ENCODE results near the gene GRM8. TPM values are rescaled to one million over a fixed set of nuclear protein-coding genes. Genes with fewer than 3 reads are reported as not detected.

The GRM8 gene
- total and polyA plus RNA-seq, 8 donors: 0.25 to 2.8 (median 1.3) TPM; not detected in 4

DNA sequence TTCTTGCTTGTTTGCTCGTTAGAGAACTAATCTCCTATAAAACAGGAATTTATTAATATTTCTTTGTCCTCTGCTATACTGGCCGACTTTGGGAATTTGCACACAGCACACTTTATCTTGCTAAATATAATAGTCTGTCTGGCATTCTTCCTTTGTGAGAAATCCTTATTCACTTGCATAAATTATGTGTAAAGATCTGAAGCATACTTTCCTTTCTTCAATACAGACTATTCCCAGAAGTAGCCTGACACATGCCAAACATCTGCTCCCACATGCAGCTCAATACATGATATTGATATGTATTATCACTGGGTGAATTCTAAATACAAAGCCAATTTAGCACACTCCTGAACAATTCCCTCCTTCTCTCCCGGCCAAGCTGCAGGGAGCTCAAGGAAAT, 273.9 kb downstream of the GRM8 start:
- H3K4me1 ChIP-seq: no peaks in the 10 kb centered on the region
- TF ChIP-seq, protein P1, sequence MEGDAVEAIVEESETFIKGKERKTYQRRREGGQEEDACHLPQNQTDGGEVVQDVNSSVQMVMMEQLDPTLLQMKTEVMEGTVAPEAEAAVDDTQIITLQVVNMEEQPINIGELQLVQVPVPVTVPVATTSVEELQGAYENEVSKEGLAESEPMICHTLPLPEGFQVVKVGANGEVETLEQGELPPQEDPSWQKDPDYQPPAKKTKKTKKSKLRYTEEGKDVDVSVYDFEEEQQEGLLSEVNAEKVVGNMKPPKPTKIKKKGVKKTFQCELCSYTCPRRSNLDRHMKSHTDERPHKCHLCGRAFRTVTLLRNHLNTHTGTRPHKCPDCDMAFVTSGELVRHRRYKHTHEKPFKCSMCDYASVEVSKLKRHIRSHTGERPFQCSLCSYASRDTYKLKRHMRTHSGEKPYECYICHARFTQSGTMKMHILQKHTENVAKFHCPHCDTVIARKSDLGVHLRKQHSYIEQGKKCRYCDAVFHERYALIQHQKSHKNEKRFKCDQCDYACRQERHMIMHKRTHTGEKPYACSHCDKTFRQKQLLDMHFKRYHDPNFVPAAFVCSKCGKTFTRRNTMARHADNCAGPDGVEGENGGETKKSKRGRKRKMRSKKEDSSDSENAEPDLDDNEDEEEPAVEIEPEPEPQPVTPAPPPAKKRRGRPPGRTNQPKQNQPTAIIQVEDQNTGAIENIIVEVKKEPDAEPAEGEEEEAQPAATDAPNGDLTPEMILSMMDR (IDR thresholded peaks at IDR 0.05): no peak
- TF ChIP-seq POLR2AphosphoS5 (IDR thresholded peaks at IDR 0.05): no peak
- no peak for TF ChIP-seq POLR2A (IDR thresholded peaks at IDR 0.05)
- no peak for TF ChIP-seq EP300 (IDR thresholded peaks at IDR 0.05)
- H3K27me3 ChIP-seq: no peaks in the 10 kb centered on the region
- WGBS, 5 donors: 56 to 85% (median 75%) methylated on average over 3 of the region's 3 CpGs
- H3K36me3 ChIP-seq: no peaks in the 10 kb centered on the region
- H3K27ac ChIP-seq: no peak overlapping the region
- no peak for DNase-seq
- intact Hi-C loops (cut with DNase I; ENCODE audit: low total_unique reads): no loop called here
- H3K9me3 ChIP-seq: no peaks in the 10 kb centered on the region
- no peak overlapping the region for H3K4me3 ChIP-seq

DNA sequence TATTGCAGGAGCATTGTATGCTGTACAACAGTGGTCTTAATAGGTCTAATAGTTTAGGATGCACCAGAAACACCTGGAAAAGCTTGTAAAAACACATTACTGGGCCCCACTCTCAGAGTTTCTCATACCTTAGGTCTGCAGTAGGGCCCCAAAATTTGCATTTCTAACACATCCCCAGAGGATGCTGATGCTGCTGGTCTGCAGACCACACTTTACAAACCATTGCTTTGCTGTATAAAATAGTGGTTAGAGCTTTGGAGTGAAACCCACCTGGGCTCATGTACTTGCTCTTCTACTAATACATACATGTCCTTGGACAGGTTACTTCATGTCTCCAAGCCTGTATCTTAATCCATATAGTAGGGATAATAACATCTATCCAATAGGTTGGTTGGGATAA, 279.7 kb downstream of the GRM8 start:
- DNase-seq: no peak
- TF ChIP-seq, protein P1 (IDR thresholded peaks at IDR 0.05): no peak
- TF ChIP-seq EP300 (IDR thresholded peaks at IDR 0.05) (no peak), POLR2AphosphoS5 (IDR thresholded peaks at IDR 0.05) (no peak), POLR2A (IDR thresholded peaks at IDR 0.05) (no peak)

DNA sequence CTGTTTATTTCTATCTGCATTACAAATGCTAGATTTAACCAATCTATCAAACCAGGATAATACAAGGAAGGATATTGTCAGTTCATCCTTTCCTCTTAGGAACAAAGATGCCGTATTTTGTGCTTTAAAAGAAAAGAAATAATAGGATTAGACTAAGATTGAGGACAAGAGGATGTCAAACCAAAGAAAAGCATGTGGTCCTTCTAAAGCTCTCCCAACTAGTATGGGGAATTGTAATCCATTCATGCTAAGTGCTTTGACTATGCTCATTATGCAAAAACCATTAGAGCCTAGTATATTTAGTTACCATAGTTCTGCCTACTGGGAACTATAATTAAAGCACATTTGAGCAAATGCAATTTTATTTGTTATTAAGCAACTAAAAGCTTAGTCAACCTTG, 280.2 kb downstream of the GRM8 start:
- no peak for DNase-seq
- TF ChIP-seq EP300 (IDR thresholded peaks at IDR 0.05) (no peak), POLR2AphosphoS5 (IDR thresholded peaks at IDR 0.05) (no peak), POLR2A (IDR thresholded peaks at IDR 0.05) (no peak)
- TF ChIP-seq, protein P1 (IDR thresholded peaks at IDR 0.05): no peak
- Histone ChIP-seq H3K9me3 (no peaks in the 10 kb centered on the region), H3K27me3 (no peaks in the 10 kb centered on the region), H3K4me3 (no peak overlapping the region), H3K27ac (no peak overlapping the region), H3K36me3 (no peaks in the 10 kb centered on the region), H3K4me1 (no peaks in the 10 kb centered on the region)
- WGBS, 5 donors: 73 to 85% (median 81%) methylated on average over 1 of the region's 1 CpG
- intact Hi-C loops (cut with DNase I; ENCODE audit: low total_unique reads): no loop called here

More for the DNA sequence above, 279.7 kb downstream of the GRM8 start:
- H3K9me3 ChIP-seq: no peaks in the 10 kb centered on the region
- no peak overlapping the region for H3K27ac ChIP-seq
- H3K36me3 ChIP-seq: no peaks in the 10 kb centered on the region
- intact Hi-C loops (cut with DNase I; ENCODE audit: low total_unique reads): no loop called here
- no peaks in the 10 kb centered on the region for H3K4me1 ChIP-seq
- H3K27me3 ChIP-seq: no peaks in the 10 kb centered on the region
- H3K4me3 ChIP-seq: no peak overlapping the region

DNA sequence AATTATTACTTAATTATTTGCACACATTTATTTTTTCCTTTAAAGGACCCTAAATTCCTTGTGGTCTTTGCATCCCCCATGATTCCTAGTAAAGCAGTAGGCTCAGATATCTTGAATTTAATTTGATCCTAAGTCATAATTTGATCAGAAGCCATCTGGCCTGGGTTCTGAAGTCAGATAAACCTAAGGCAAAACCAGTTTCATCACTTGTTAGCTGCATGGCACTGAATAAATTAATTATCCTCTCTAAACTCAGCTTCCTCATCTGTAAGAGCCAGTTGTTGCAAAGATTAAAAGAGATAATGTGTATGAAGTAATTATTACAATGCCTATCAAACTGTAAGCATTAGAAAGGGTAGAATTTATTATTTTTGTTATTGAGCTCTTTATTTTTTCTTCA, 293.1 kb downstream of the GRM8 start:
- no peaks in the 10 kb centered on the region for H3K36me3 ChIP-seq
- intact Hi-C loops (cut with DNase I; ENCODE audit: low total_unique reads): no loop called here
- H3K4me1 ChIP-seq: no peaks in the 10 kb centered on the region
- H3K4me3 ChIP-seq: no peak overlapping the region
- peaks cover 0 to 9% (median 4%) of the 10 kb centered on the region in 4 donors for H3K9me3 ChIP-seq
- H3K27me3 ChIP-seq: no peaks in the 10 kb centered on the region
- DNase-seq: no peak
- no peak overlapping the region for H3K27ac ChIP-seq
- no peak for TF ChIP-seq POLR2A (IDR thresholded peaks at IDR 0.05)
- TF ChIP-seq, protein P1 (IDR thresholded peaks at IDR 0.05): no peak
- no peak for TF ChIP-seq POLR2AphosphoS5 (IDR thresholded peaks at IDR 0.05)
- TF ChIP-seq EP300 (IDR thresholded peaks at IDR 0.05): no peak

Data from stomach (tissue), 9 donors.